Measurements from ENCODE around the gene ATL2. TPM values are rescaled to one million over a fixed set of nuclear protein-coding genes. Genes with fewer than 3 reads are reported as not detected.

Gene ATL2
- total RNA-seq (2014; rRNA removed; shearing (Covaris generic)): 62.4 and 73.7 TPM in 2 replicates

DNA sequence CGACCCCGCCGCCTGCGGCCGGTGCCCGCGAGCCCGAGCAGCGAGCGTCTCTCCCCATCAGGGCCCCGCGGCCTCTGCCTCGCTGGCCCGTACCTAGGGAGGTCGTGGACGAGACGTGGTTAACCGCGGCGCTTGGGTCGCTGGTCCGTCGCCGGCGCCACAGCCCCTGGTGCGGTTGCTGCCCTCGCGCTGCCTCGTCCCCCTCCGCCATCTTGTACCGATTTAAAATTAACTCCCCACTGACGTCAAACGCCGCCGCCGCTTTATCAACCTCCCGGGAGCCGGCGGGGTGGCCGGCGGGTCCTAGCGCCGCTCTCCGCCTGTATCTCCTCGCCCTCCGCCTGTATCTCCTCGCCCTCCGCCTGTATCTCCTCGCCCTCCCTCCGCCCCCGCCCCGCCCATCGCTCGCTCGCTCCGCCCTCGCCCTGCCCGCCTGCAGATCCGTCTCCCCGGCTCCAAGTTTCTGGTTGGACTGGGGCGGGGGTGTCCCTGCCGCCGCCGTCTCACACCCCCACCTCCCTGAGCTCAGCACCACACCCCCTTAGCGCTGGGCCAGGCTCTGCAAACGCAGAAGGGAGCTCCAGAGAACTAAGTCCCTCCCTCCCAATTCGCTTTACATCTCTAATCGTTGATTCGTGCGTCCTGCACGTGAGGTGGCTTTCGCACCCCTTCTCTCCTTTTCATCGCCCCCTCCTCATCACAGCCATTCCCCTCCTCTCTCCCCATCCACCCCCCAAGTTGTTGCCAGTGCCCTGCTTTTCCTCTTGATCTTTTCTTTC lies at the start of gene ATL2:
Gene ATL2, minus strand, starts transcription at position 224 of the 779 bp plus-strand sequence. Its CDS starts 13 bp downstream, at position 211.

Other genes with a start within 250 kb of the ATL2 start
- gene HNRNPLL, start 225.7 kb upstream of the ATL2 start, total RNA-seq (2014; rRNA removed; shearing (Covaris generic)): 29.3 and 33.6 TPM in 2 replicates

Data from A375 (cell line).